ENCODE results near the gene REV1.

The REV1 gene

GRCh38 chr2:99478632-99479031 lies 11.2 kb downstream of the REV1 start:
- H3K9me3 ChIP-seq (ENCODE audit: control insufficient read depth, insufficient read depth, low read depth, low read length) = no peaks in the 10 kb centered on the region
- ChIA-PET CTCF (interaction anchor here (1.1 kb wide), 1 partner anchor 15 kb away, joined by 3 read pairs; no protein-coding TSS in a partner anchor), POLR2A (no interaction called here)
- H3K36me3 ChIP-seq (ENCODE audit: control insufficient read depth in 2 of 2, insufficient read depth in 1 of 2, low read length in 2 of 2) = no peaks in the 10 kb centered on the region
- TF ChIP-seq ZNF10 (tag by site-specific recombination; IDR thresholded peaks at IDR 0.05) (0 out of 2 replicates have a peak, but pooled peaks have one; percentile 16), ZNF211 (tag by site-specific recombination; IDR thresholded peaks at IDR 0.05; ENCODE audit: low read depth) (no peak)
- H3K4me3 ChIP-seq (ENCODE audit: low read depth, low read length) = no peak overlapping the region
- H3K4me1 ChIP-seq (ENCODE audit: control insufficient read depth, insufficient read depth, low read length) = peaks cover 22% of the 10 kb centered on the region
- H3K27ac ChIP-seq (ENCODE audit: extremely low read depth, low read depth, low read length) = no peak overlapping the region

DNA sequence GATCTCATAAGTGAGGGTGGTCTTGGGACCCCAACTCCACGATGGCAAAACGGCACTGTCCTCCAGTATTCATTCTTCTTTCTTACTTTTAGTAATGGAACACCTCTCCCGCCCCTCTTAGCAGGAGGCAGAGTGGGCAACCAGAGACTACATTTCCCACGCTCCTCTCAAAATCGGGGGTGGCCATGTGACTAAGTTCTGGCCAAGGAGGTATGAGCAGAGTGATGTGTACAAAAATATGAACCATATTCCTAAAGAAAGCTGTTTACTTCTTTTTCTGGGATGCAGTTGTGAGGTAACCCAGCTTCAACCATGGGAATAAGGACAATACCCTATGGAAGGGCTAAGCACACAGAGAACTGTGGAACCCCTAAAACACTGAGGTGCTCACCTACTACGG lies 12.8 kb downstream of the REV1 start:
- ChIA-PET CTCF (interaction anchor here (0.7 kb wide), 1 partner anchor 127 kb away, joined by 3 read pairs; no protein-coding TSS in a partner anchor), POLR2A (no interaction called here)
- Histone ChIP-seq H3K9me3 (ENCODE audit: control insufficient read depth, insufficient read depth, low read depth, low read length) (no peaks in the 10 kb centered on the region), H3K4me3 (ENCODE audit: low read depth, low read length) (no peak overlapping the region), H3K27ac (ENCODE audit: extremely low read depth, low read depth, low read length) (no peak overlapping the region), H3K36me3 (ENCODE audit: control insufficient read depth in 2 of 2, insufficient read depth in 1 of 2, low read length in 2 of 2) (no peaks in the 10 kb centered on the region), H3K4me1 (ENCODE audit: control insufficient read depth, insufficient read depth, low read length) (peaks cover 24% of the 10 kb centered on the region)
- TF ChIP-seq ZNF571 (tag by site-specific recombination; IDR thresholded peaks at IDR 0.05) = no peak
- no peak for TF ChIP-seq HIC1 (tag by site-specific recombination; IDR thresholded peaks at IDR 0.05)
- no peak for TF ChIP-seq ZNF701 (tag by site-specific recombination; IDR thresholded peaks at IDR 0.05)
- TF ChIP-seq ZNF843 (tag by site-specific recombination; IDR thresholded peaks at IDR 0.05) = no peak
- TF ChIP-seq ZBTB17 (tag by site-specific recombination; IDR thresholded peaks at IDR 0.05) = no peak
- no peak for TF ChIP-seq ZFP41 (tag by site-specific recombination; IDR thresholded peaks at IDR 0.05; ENCODE audit: borderline replicate concordance)
- TF ChIP-seq ZNF623 (tag by site-specific recombination; IDR thresholded peaks at IDR 0.05) = no peak
- no peak for TF ChIP-seq ZNF16 (tag by site-specific recombination; IDR thresholded peaks at IDR 0.05; ENCODE audit: low read depth)
- no peak for TF ChIP-seq ZNF544 (tag by site-specific recombination; IDR thresholded peaks at IDR 0.05)
- no peak for TF ChIP-seq ZNF354C (tag by site-specific recombination; IDR thresholded peaks at IDR 0.05; ENCODE audit: borderline replicate concordance, low read depth)
- TF ChIP-seq SP2 (tag by site-specific recombination; IDR thresholded peaks at IDR 0.05) = no peak
- no peak for TF ChIP-seq ZNF791 (tag by site-specific recombination; IDR thresholded peaks at IDR 0.05)
- TF ChIP-seq REPIN1 (tag by site-specific recombination; IDR thresholded peaks at IDR 0.05; ENCODE audit: low read depth) = no peak
- TF ChIP-seq ZNF654 (tag by site-specific recombination; IDR thresholded peaks at IDR 0.05; ENCODE audit: low read depth) = no peak
- no peak for TF ChIP-seq ZBTB21 (tag by site-specific recombination; IDR thresholded peaks at IDR 0.05)
- no peak for TF ChIP-seq KLF16 (tag by site-specific recombination; IDR thresholded peaks at IDR 0.05)

- Histone ChIP-seq H3K9me3 (ENCODE audit: control insufficient read depth, insufficient read depth, low read depth, low read length) (no peaks in the 10 kb centered on the region), H3K36me3 (ENCODE audit: control insufficient read depth in 2 of 2, insufficient read depth in 1 of 2, low read length in 2 of 2) (no peaks in the 10 kb centered on the region), H3K4me1 (ENCODE audit: control insufficient read depth, insufficient read depth, low read length) (peaks cover 24% of the 10 kb centered on the region; the same call in 1 of the 2 replicates), H3K27ac (ENCODE audit: extremely low read depth, low read depth, low read length) (no peak overlapping the region), H3K4me3 (ENCODE audit: low read depth, low read length) (no peak overlapping the region)
- POLR2A ChIA-PET = no interaction called here
- CTCF ChIA-PET = no interaction called here
- TF ChIP-seq, protein P1, sequence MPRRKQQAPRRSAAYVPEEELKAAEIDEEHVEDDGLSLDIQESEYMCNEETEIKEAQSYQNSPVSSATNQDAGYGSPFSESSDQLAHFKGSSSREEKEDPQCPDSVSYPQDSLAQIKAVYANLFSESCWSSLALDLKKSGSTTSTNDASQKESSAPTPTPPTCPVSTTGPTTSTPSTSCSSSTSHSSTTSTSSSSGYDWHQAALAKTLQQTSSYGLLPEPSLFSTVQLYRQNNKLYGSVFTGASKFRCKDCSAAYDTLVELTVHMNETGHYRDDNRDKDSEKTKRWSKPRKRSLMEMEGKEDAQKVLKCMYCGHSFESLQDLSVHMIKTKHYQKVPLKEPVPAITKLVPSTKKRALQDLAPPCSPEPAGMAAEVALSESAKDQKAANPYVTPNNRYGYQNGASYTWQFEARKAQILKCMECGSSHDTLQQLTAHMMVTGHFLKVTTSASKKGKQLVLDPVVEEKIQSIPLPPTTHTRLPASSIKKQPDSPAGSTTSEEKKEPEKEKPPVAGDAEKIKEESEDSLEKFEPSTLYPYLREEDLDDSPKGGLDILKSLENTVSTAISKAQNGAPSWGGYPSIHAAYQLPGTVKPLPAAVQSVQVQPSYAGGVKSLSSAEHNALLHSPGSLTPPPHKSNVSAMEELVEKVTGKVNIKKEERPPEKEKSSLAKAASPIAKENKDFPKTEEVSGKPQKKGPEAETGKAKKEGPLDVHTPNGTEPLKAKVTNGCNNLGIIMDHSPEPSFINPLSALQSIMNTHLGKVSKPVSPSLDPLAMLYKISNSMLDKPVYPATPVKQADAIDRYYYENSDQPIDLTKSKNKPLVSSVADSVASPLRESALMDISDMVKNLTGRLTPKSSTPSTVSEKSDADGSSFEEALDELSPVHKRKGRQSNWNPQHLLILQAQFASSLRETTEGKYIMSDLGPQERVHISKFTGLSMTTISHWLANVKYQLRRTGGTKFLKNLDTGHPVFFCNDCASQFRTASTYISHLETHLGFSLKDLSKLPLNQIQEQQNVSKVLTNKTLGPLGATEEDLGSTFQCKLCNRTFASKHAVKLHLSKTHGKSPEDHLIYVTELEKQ (tag by site-specific recombination; IDR thresholded peaks at IDR 0.05; ENCODE audit: borderline replicate concordance) = no peak
- no peak for TF ChIP-seq ZNF391 (tag by site-specific recombination; IDR thresholded peaks at IDR 0.05; ENCODE audit: borderline replicate concordance, low read depth)
- TF ChIP-seq RBAK (tag by site-specific recombination; IDR thresholded peaks at IDR 0.05) = no peak
- no peak for TF ChIP-seq ZNF76 (tag by site-specific recombination; IDR thresholded peaks at IDR 0.05; ENCODE audit: borderline replicate concordance, low read depth)
- TF ChIP-seq PRDM10 (tag by site-specific recombination; IDR thresholded peaks at IDR 0.05) = no peak
- TF ChIP-seq ZNF416 (tag by site-specific recombination; IDR thresholded peaks at IDR 0.05) = no peak
- no peak for TF ChIP-seq BCL11A (tag by site-specific recombination; IDR thresholded peaks at IDR 0.05; ENCODE audit: low read depth)
Observed at GRCh38 chr2:99476629-99477028, 13.2 kb downstream of the REV1 start.
